Fibroblast of mammary gland (primary cell): Measurements from ENCODE around the gene SUCLG2.
"Not testable (repeated sequence)": the region's sequence is repeated elsewhere in the genome, so short reads cannot be mapped to it uniquely, and the experiment has no call there.

Experiments used
- DNase-seq: peaks from one replicate; pipeline ENCODE4 v3.0.0-alpha.2; 2010; ENCODE audit warnings: low read depth
- H3K4me3 ChIP-seq: 2 replicates; pipeline ENCODE4 v1.5.1; 2011; ENCODE audit warnings: low read depth, mild to moderate bottlenecking, low read length, moderate library complexity; ENCODE audit not compliant: control insufficient read depth
- TF ChIP-seq, protein P1 (sequence below): conservative IDR thresholded peaks from 2 replicates; pipeline ENCODE4 v1.5.1; 2011; ENCODE audit warnings: low read depth, low read length, inconsistent platforms; ENCODE audit not compliant: control insufficient read depth, insufficient read depth

Gene SUCLG2

DNA sequence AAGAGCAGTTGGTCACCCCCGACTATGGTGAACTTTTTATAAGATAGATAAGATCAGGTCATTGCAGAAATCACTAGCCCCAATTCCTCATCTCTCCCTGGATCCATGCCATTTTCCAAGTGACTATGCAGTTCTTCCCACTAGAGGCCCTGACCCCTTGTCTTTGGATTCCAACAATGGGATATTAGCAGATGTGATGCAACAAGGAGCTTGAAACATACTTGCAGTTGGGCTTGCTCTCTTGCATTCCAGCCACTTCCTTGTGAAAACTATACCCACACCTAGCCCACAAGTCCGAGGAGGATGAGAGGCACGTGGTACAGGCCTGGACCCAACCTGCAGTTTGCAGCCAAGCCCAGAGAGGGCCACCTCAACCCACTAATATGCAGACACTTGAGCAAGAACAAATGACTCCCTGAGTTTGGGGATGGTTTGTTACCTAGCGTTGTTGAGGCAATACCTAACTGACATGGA lies 60.6 kb downstream of the SUCLG2 start:
- TF ChIP-seq, protein P1, sequence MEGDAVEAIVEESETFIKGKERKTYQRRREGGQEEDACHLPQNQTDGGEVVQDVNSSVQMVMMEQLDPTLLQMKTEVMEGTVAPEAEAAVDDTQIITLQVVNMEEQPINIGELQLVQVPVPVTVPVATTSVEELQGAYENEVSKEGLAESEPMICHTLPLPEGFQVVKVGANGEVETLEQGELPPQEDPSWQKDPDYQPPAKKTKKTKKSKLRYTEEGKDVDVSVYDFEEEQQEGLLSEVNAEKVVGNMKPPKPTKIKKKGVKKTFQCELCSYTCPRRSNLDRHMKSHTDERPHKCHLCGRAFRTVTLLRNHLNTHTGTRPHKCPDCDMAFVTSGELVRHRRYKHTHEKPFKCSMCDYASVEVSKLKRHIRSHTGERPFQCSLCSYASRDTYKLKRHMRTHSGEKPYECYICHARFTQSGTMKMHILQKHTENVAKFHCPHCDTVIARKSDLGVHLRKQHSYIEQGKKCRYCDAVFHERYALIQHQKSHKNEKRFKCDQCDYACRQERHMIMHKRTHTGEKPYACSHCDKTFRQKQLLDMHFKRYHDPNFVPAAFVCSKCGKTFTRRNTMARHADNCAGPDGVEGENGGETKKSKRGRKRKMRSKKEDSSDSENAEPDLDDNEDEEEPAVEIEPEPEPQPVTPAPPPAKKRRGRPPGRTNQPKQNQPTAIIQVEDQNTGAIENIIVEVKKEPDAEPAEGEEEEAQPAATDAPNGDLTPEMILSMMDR: peak; percentile 11
- peak; percentile 68 for DNase-seq
- H3K4me3 ChIP-seq: no peak overlapping the region

DNA sequence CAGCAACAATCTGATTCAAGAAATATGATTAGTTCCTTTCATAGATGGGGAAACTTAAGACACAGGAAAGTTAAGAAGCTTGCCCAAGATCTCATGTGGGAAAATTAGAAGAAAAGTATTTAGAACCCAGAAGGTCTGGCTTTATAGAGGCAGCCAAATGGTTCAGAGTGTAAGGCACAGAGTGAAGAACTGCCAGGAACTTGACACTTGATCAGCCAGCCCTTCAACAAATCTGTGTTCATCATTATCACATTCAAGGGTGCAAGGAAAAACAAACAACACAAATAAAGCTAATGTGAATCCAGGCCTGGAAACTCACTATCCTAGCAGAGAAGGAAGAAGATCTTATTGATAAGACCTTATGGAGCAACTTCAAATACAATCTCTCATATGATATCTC lies 62.4 kb downstream of the SUCLG2 start:
- no peak for DNase-seq
- TF ChIP-seq, protein P1: no peak
- H3K4me3 ChIP-seq: no peak overlapping the region

DNA sequence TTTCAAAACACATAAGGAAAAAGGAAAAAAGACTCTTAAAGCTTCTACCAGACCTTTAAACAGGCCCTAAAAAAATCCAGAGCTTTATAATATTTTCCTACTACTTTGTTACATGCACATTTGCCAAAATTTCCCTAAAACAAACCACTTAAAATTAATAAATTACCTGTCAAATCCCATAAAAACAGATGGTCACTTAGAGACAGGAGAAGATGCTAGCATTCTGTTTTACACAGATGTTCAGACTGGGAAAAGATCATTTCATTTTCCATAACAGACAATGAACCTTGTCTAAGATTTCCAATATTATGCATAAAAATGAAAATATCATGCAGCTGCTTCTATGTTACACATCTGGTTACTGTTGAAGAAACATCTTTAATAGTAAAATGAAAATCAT lies 66.6 kb downstream of the SUCLG2 start:
- DNase-seq: no peak
- H3K4me3 ChIP-seq: no peak overlapping the region
- TF ChIP-seq, protein P1: no peak

DNA sequence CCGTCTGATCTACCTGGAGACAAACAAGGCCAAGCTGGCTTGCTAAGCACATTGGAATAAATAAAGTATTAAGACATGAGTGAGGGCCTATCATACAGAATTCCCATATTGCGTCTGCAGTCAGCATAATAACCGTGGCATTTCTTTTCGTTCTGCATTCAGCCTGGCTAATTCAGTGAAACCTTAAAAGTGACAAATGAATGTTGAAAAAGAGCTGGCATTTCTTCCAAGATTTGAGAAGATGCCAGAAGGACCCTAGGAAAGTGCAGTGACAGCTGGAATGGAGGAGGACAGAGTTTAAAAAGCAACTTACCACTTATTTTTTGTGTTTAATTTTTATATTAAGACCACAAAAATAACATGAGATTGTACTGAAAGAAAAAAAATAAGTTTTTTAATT lies 67.1 kb downstream of the SUCLG2 start:
- TF ChIP-seq, protein P1: no peak
- DNase-seq: no peak
- no peak overlapping the region for H3K4me3 ChIP-seq

DNA sequence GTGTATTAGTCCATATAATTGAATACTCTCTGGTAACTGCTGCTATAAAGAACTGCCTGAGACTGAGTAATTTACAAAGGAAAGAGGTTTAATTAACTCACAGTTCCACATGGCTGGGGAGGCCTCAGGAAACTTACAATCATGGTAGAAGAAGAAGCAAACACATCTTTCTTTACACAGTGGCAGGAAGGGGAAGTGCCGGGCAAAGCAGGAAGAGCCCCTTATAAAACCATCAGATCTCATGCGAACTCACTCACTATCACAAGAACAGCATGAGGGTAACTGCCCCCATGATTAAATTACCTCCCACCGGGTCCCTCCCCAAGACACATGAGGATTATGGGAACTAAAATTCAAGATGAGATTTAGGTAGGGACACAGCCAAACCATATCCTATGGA lies 69.8 kb downstream of the SUCLG2 start:
- not testable (repeated sequence) for DNase-seq, H3K4me3 ChIP-seq

DNA sequence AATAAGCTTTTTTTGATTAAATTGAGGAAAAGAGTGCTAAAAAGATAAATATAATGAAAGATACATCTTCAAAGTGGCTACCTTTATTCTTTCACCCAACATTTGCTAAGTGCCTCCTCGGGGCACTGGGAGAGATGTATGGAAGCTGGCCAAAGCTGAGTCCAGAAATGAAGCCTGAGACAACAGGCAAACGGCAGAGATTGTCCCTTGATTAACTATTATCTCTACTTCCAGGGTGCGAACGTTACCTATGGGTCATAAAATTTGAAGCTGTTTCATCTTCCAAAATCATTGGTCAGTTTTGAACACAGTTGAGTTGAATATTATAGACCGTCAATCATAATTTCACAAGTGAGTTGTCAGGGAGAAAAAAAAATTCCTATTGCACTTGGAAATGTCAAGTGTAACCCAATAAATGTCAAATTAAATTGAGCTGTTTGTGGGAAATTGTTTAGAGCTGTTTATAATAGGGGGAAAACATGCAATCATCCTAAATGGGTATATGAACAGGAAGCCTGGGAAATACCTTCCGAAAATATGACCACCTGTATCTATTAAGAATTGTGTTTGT lies 73.9 kb downstream of the SUCLG2 start:
- no peak for DNase-seq
- H3K4me3 ChIP-seq: no peak overlapping the region
- TF ChIP-seq, protein P1: no peak

DNA sequence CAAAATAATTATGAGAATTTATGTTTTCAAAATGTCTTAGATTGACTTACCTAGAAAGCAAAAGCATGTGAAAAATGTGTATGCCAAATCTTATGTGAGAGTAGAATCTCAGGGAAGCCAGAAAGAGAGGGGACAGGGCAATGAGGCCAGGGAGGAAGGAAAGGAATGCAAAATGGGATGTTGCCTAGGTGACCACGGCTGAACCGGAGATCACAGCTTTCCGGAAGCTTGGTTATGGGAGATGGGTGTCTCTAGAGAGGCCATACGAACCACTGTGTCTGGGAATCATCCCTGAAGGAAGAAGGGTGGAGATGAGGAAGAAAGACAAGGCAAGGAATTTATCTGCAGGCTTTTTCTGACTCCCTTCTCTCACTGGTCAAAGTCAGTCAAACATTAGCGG lies 76.0 kb downstream of the SUCLG2 start:
- DNase-seq: no peak
- no peak overlapping the region for H3K4me3 ChIP-seq
- TF ChIP-seq, protein P1: no peak
